ENCODE results near the gene KCNE3. TPM values are rescaled to one million over a fixed set of nuclear protein-coding genes. Genes with fewer than 3 reads are reported as not detected.
A peak's percentile ranks its signal among the peaks of the same experiment; 100 is the strongest.

KCNE3 gene
- total and polyA plus RNA-seq, 4 donors = 0.97 to 17.9 (median 8.2) TPM

- Histone ChIP-seq H3K27me3 (ENCODE audit: control insufficient read depth in 1 of 2, insufficient read depth in 2 of 2, low read length in 1 of 2) (no peaks in the 10 kb centered on the region), H3K4me1 (ENCODE audit: control insufficient read depth in 1 of 2, insufficient read depth in 2 of 2, low read length in 2 of 2) (no peaks in the 10 kb centered on the region), H3K36me3 (ENCODE audit: control insufficient read depth in 1 of 2, insufficient read depth in 2 of 2, low read length in 1 of 2) (no peaks in the 10 kb centered on the region), H3K27ac (ENCODE audit: low read depth in 1 of 2, low read length in 2 of 2) (no peak overlapping the region), H3K4me3 (ENCODE audit: low read length in 2 of 2) (no peak overlapping the region), H3K9me3 (ENCODE audit: control insufficient read depth, low read length) (no peaks in the 10 kb centered on the region)
- WGBS, 2 donors = 82 to 88% methylated on average over 2 of the region's 2 CpGs
- no peak for ATAC-seq (ENCODE audit: low FRiP score)
- DNase-seq = no peak
- intact Hi-C loops (cut with DNase I) = no loop called here
These were observed 9.2 kb upstream of the KCNE3 start for GRCh38 chr11:74476536-74476935.

GRCh38 chr11:74474316-74474715 is 7.0 kb upstream of the KCNE3 start:
- Histone ChIP-seq H3K9me3 (ENCODE audit: control insufficient read depth, low read length) (no peaks in the 10 kb centered on the region), H3K4me3 (ENCODE audit: low read length in 2 of 2) (no peak overlapping the region), H3K27ac (ENCODE audit: low read depth in 1 of 2, low read length in 2 of 2) (no peak overlapping the region), H3K27me3 (ENCODE audit: control insufficient read depth in 1 of 2, insufficient read depth in 2 of 2, low read length in 1 of 2) (no peaks in the 10 kb centered on the region), H3K36me3 (ENCODE audit: control insufficient read depth in 1 of 2, insufficient read depth in 2 of 2, low read length in 1 of 2) (no peaks in the 10 kb centered on the region), H3K4me1 (ENCODE audit: control insufficient read depth in 1 of 2, insufficient read depth in 2 of 2, low read length in 2 of 2) (no peaks in the 10 kb centered on the region)
- peak in 1 of 2 donors; percentile 55 for DNase-seq
- no peak for ATAC-seq (ENCODE audit: low FRiP score)
- intact Hi-C loops (cut with DNase I) = no loop called here
- 24 to 28% methylated on average over 1 of the region's 1 CpG for WGBS, 2 donors

GRCh38 chr11:74473382-74474173 is 6.2 kb upstream of the KCNE3 start:
- DNase-seq (peak in 1 of 2 donors; percentile 38), ATAC-seq (ENCODE audit: low FRiP score) (no peak)
- Histone ChIP-seq H3K36me3 (ENCODE audit: control insufficient read depth in 1 of 2, insufficient read depth in 2 of 2, low read length in 1 of 2) (no peaks in the 10 kb centered on the region), H3K4me1 (ENCODE audit: control insufficient read depth in 1 of 2, insufficient read depth in 2 of 2, low read length in 2 of 2) (no peaks in the 10 kb centered on the region), H3K4me3 (ENCODE audit: low read length in 2 of 2) (no peak overlapping the region), H3K27ac (ENCODE audit: low read depth in 1 of 2, low read length in 2 of 2) (no peak overlapping the region), H3K9me3 (ENCODE audit: control insufficient read depth, low read length) (no peaks in the 10 kb centered on the region), H3K27me3 (ENCODE audit: control insufficient read depth in 1 of 2, insufficient read depth in 2 of 2, low read length in 1 of 2) (no peaks in the 10 kb centered on the region)
- 72% methylated on average over 10 of the region's 10 CpGs for WGBS, 2 donors
- intact Hi-C loops (cut with DNase I) = no loop called here

- no peaks in the 10 kb centered on the region for H3K4me1 ChIP-seq (ENCODE audit: control insufficient read depth in 1 of 2, insufficient read depth in 2 of 2, low read length in 2 of 2)
- no peak overlapping the region for H3K27ac ChIP-seq (ENCODE audit: low read depth in 1 of 2, low read length in 2 of 2)
- no peak overlapping the region for H3K4me3 ChIP-seq (ENCODE audit: low read length in 2 of 2)
- 83 to 87% methylated on average over 5 of the region's 5 CpGs for WGBS, 2 donors
- intact Hi-C loops (cut with DNase I) = no loop called here
- no peak for DNase-seq
- H3K27me3 ChIP-seq (ENCODE audit: control insufficient read depth in 1 of 2, insufficient read depth in 2 of 2, low read length in 1 of 2) = no peaks in the 10 kb centered on the region
- ATAC-seq (ENCODE audit: low FRiP score) = no peak
- H3K9me3 ChIP-seq (ENCODE audit: control insufficient read depth, low read length) = no peaks in the 10 kb centered on the region
- no peaks in the 10 kb centered on the region for H3K36me3 ChIP-seq (ENCODE audit: control insufficient read depth in 1 of 2, insufficient read depth in 2 of 2, low read length in 1 of 2)
These were observed 4.5 kb upstream of the KCNE3 start for GRCh38 chr11:74471668-74472429.

- intact Hi-C loops (cut with DNase I) = no loop called here
- Histone ChIP-seq H3K36me3 (ENCODE audit: control insufficient read depth in 1 of 2, insufficient read depth in 2 of 2, low read length in 1 of 2) (no peaks in the 10 kb centered on the region), H3K27me3 (ENCODE audit: control insufficient read depth in 1 of 2, insufficient read depth in 2 of 2, low read length in 1 of 2) (no peaks in the 10 kb centered on the region), H3K4me3 (ENCODE audit: low read length in 2 of 2) (no peak overlapping the region), H3K9me3 (ENCODE audit: control insufficient read depth, low read length) (no peaks in the 10 kb centered on the region), H3K27ac (ENCODE audit: low read depth in 1 of 2, low read length in 2 of 2) (no peak overlapping the region), H3K4me1 (ENCODE audit: control insufficient read depth in 1 of 2, insufficient read depth in 2 of 2, low read length in 2 of 2) (no peaks in the 10 kb centered on the region)
- WGBS, 2 donors = 99 to 100% methylated on average over 1 of the region's 1 CpG
- no peak for ATAC-seq (ENCODE audit: low FRiP score)
- DNase-seq = peak in 1 of 2 donors; percentile 27
These were observed 3.7 kb upstream of the KCNE3 start for GRCh38 chr11:74471037-74471436.

DNA sequence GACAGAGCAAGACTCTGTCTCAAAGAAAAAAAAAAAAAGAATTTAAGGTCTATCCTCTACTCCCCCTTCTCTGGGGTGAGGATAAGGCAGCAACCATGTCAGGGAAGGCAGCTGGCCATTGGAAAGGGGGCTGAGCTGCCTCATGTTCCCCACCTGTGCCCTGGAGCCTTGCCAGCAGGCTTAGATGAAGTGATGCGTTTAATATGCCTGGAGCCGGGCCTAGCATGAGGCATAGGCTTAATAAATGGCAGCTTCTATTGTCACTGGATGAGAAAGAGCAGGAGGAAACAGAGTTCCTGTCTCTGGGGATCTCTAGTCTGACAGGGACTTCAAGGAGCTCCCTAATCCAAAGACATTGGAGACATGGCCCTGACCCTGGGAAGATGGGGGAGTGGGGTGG is 3.2 kb upstream of the KCNE3 start:
- 87 to 89% methylated on average over 2 of the region's 2 CpGs for WGBS, 2 donors
- no peaks in the 10 kb centered on the region for H3K27me3 ChIP-seq (ENCODE audit: control insufficient read depth in 1 of 2, insufficient read depth in 2 of 2, low read length in 1 of 2)
- ATAC-seq (ENCODE audit: low FRiP score) = no peak

DNA sequence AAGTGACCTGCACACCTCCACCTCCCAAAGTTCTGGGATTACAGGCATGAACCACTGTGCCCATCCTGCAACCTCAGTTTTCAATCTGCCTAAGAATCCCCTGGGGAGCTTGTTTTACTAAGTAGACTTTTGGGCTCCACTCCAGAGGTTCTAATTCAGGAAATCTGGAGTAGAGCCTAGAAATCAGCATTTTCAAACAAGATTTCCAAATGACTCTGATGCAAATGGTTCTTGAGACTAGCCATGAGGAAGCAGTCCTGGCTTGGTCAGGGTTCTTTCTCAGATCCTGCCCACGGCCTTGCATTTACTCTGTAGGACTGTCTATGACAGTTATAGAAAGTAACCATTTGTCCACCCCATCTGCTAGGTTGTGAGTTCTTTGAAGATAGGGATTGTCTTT is 1.6 kb upstream of the KCNE3 start:
- Histone ChIP-seq H3K4me3 (ENCODE audit: low read length in 2 of 2) (no peak overlapping the region), H3K4me1 (ENCODE audit: control insufficient read depth in 1 of 2, insufficient read depth in 2 of 2, low read length in 2 of 2) (no peaks in the 10 kb centered on the region), H3K27me3 (ENCODE audit: control insufficient read depth in 1 of 2, insufficient read depth in 2 of 2, low read length in 1 of 2) (no peaks in the 10 kb centered on the region), H3K9me3 (ENCODE audit: control insufficient read depth, low read length) (no peaks in the 10 kb centered on the region), H3K27ac (ENCODE audit: low read depth in 1 of 2, low read length in 2 of 2) (no peak overlapping the region), H3K36me3 (ENCODE audit: control insufficient read depth in 1 of 2, insufficient read depth in 2 of 2, low read length in 1 of 2) (no peaks in the 10 kb centered on the region)
- no peak for ATAC-seq (ENCODE audit: low FRiP score)
- intact Hi-C loops (cut with DNase I) = loop anchor here in 1 of 2 donors (10.0 kb wide), 1 partner anchor 106 kb away; no protein-coding TSS in a partner anchor
- 48 to 56% methylated on average over 1 of the region's 1 CpG for WGBS, 2 donors
- DNase-seq = peak in 1 of 2 donors; percentile 6

More for the DNA sequence above, 3.2 kb upstream of the KCNE3 start:
- Histone ChIP-seq H3K27ac (ENCODE audit: low read depth in 1 of 2, low read length in 2 of 2) (no peak overlapping the region), H3K36me3 (ENCODE audit: control insufficient read depth in 1 of 2, insufficient read depth in 2 of 2, low read length in 1 of 2) (no peaks in the 10 kb centered on the region), H3K4me1 (ENCODE audit: control insufficient read depth in 1 of 2, insufficient read depth in 2 of 2, low read length in 2 of 2) (no peaks in the 10 kb centered on the region), H3K4me3 (ENCODE audit: low read length in 2 of 2) (no peak overlapping the region), H3K9me3 (ENCODE audit: control insufficient read depth, low read length) (no peaks in the 10 kb centered on the region)
- DNase-seq = peak in 1 of 2 donors; percentile 50
- intact Hi-C loops (cut with DNase I) = no loop called here

DNA sequence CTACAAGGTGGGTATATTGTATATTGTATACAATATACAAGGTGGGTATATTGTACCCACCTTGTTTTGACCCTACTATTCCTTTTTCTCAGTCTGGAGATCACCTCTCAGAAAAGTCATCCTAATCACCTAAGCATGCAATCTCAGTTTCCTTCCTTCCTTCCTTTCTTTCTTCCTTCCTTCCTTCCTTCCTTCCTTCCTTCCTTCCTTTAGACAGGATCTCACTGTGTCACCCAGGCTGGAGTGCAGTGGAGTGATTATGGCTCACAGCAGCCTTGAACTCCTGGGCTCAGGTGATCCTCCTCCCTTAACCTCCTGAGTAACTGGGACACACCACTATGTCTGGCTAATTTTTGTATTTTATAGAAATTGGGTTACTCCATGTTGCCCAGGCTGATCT is 1.2 kb upstream of the KCNE3 start:
- H3K4me3 ChIP-seq (ENCODE audit: low read length in 2 of 2) = no peak overlapping the region
- no peaks in the 10 kb centered on the region for H3K36me3 ChIP-seq (ENCODE audit: control insufficient read depth in 1 of 2, insufficient read depth in 2 of 2, low read length in 1 of 2)
- H3K9me3 ChIP-seq (ENCODE audit: control insufficient read depth, low read length) = no peaks in the 10 kb centered on the region
- no peaks in the 10 kb centered on the region for H3K27me3 ChIP-seq (ENCODE audit: control insufficient read depth in 1 of 2, insufficient read depth in 2 of 2, low read length in 1 of 2)
- DNase-seq (no peak), ATAC-seq (ENCODE audit: low FRiP score) (no peak)
- H3K4me1 ChIP-seq (ENCODE audit: control insufficient read depth in 1 of 2, insufficient read depth in 2 of 2, low read length in 2 of 2) = no peaks in the 10 kb centered on the region
- H3K27ac ChIP-seq (ENCODE audit: low read depth in 1 of 2, low read length in 2 of 2) = no peak overlapping the region
- intact Hi-C loops (cut with DNase I) = loop anchor here in 1 of 2 donors (10.0 kb wide), 1 partner anchor 106 kb away; no protein-coding TSS in a partner anchor
